Smooth muscle cell (in vitro differentiated cells): Measurements from ENCODE around the gene MAP2K1. TPM values are rescaled to one million over a fixed set of nuclear protein-coding genes. Genes with fewer than 3 reads are reported as not detected.

ENCODE experiments used
- DNase-seq: peaks from one replicate; lab custom pipeline; 2025; ENCODE audit not compliant: unreplicated experiment; lab: John Stamatoyannopoulos, UW
- H2AFZ ChIP-seq: fragments of 200-600 bp; sonication (generic); 2 replicates; pipeline ENCODE4 v1.6.0; 2016; ENCODE audit warnings: antibody characterized with exemption, low read depth, mild to moderate bottlenecking
- H3F3A ChIP-seq: fragments of 200-600 bp; sonication (generic); 2 replicates; pipeline ENCODE4 v1.6.0; 2017; ENCODE audit warnings: antibody characterized with exemption, low read depth
- H3K27ac ChIP-seq: fragments of 200-600 bp; sonication (generic); 2 replicates; pipeline ENCODE4 v1.5.1; 2016; ENCODE audit warnings: low read depth, mild to moderate bottlenecking
- H3K27me3 ChIP-seq: fragments of 200-600 bp; sonication (generic); 2 replicates; pipeline ENCODE4 v1.6.1; 2016; ENCODE audit warnings: low read depth, mild to moderate bottlenecking
- H3K36me3 ChIP-seq: fragments of 200-600 bp; sonication (generic); 2 replicates; pipeline ENCODE4 v1.5.1; 2016; ENCODE audit warnings: low read depth
- H3K4me1 ChIP-seq: fragments of 200-600 bp; sonication (generic); 2 replicates; pipeline ENCODE4 v1.5.1; 2016; ENCODE audit warnings: low read depth
- H3K4me2 ChIP-seq: fragments of 200-600 bp; sonication (generic); 2 replicates; pipeline ENCODE4 v1.6.0; 2016; ENCODE audit warnings: mild to moderate bottlenecking
- H3K4me3 ChIP-seq: fragments of 200-600 bp; sonication (generic); 2 replicates; pipeline ENCODE4 v1.5.1; 2016; ENCODE audit warnings: mild to moderate bottlenecking
- H3K79me2 ChIP-seq: fragments of 200-600 bp; sonication (generic); 2 replicates; pipeline ENCODE4 v1.6.0; 2016; ENCODE audit warnings: low read depth, mild to moderate bottlenecking
- H3K9ac ChIP-seq: fragments of 200-600 bp; sonication (generic); 2 replicates; pipeline ENCODE4 v1.6.0; 2016; ENCODE audit warnings: low read depth
- H3K9me3 ChIP-seq: fragments of 200-600 bp; sonication (generic); replicated peaks from 2 replicates; pipeline ENCODE4 v1.5.1; 2016; ENCODE audit warnings: low read depth
- H4K20me1 ChIP-seq: fragments of 200-600 bp; sonication (generic); 2 replicates; pipeline ENCODE4 v1.6.0; 2016; ENCODE audit warnings: low read depth
- CTCF ChIP-seq: fragments of 200-600 bp; sonication (generic); IDR thresholded peaks from 2 replicates; pipeline ENCODE4 v1.5.1; 2017; ENCODE audit warnings: borderline replicate concordance, mild to moderate bottlenecking, antibody characterized with exemption; ENCODE audit not compliant: insufficient read depth, poor library complexity, severe bottlenecking
- WGBS: methylation state at CpG from one replicate; pipeline ENCODE4 v1.1.7; 2016; ENCODE audit warnings: low lambda C conversion rate; 5-methylcytosine and 5-hydroxymethylcytosine counted together
- polyA plus RNA-seq: library from polyadenylated mRNA; unstranded; fragments of >200 nt; fragmentation: Nextera tagmentation; extraction: Ambion mirVana; gene quantifications from 2 replicates; pipeline ENCODE4 v1.2.1, GENCODE V29; 2016
- total RNA-seq: library from RNA; depleted of rRNA; stranded (reverse); fragments of >200 nt; gene quantifications from 2 replicates; pipeline ENCODE4 v1.2.3, GENCODE V29; 2014

MAP2K1 gene
- total and polyA plus RNA-seq, 2 experiments from 2014 or later = 50.4 to 62.9 TPM

- Histone ChIP-seq H3K27ac (no peak overlapping the region), H2AFZ (no peak overlapping the region), H3F3A (no peaks in the 10 kb centered on the region), H3K9ac (no peak overlapping the region), H3K79me2 (peaks cover 98% of the 10 kb centered on the region), H3K27me3 (no peaks in the 10 kb centered on the region), H3K4me2 (no peak overlapping the region), H4K20me1 (peaks cover 100% of the 10 kb centered on the region), H3K36me3 (no peaks in the 10 kb centered on the region), H3K4me3 (no peak overlapping the region), H3K4me1 (peaks cover 12% of the 10 kb centered on the region), H3K9me3 (no peaks in the 10 kb centered on the region)
- DNase-seq = no peak
- no peak for TF ChIP-seq CTCF
- WGBS = 97% methylated on average over 4 of the region's 4 CpGs
Observed at GRCh38 chr15:66408254-66408653, 21.5 kb downstream of the MAP2K1 start.

- no peak overlapping the region for H3K4me3 ChIP-seq
- H3K4me2 ChIP-seq = no peak overlapping the region
- no peaks in the 10 kb centered on the region for H3F3A ChIP-seq
- H3K9ac ChIP-seq = no peak overlapping the region
- H3K36me3 ChIP-seq = no peaks in the 10 kb centered on the region
- no peak overlapping the region for H2AFZ ChIP-seq
- no peak for DNase-seq
- WGBS = 92% methylated on average over 8 of the region's 8 CpGs
- H3K27me3 ChIP-seq = no peaks in the 10 kb centered on the region
- peaks cover 8% of the 10 kb centered on the region for H3K4me1 ChIP-seq
- H3K9me3 ChIP-seq = no peaks in the 10 kb centered on the region
- H3K79me2 ChIP-seq = peaks cover 98% of the 10 kb centered on the region
- TF ChIP-seq CTCF = no peak
- no peak overlapping the region for H3K27ac ChIP-seq
- H4K20me1 ChIP-seq = peaks cover 100% of the 10 kb centered on the region
Observed at GRCh38 chr15:66408675-66409282, 22.1 kb downstream of the MAP2K1 start.

GRCh38 chr15:66409565-66410108 is 22.9 kb downstream of the MAP2K1 start:
- Histone ChIP-seq H3K79me2 (peaks cover 98% of the 10 kb centered on the region), H3K4me3 (no peak overlapping the region), H3F3A (no peaks in the 10 kb centered on the region), H3K27ac (no peak overlapping the region), H4K20me1 (peaks cover 100% of the 10 kb centered on the region), H3K36me3 (no peaks in the 10 kb centered on the region), H3K4me2 (no peak overlapping the region), H3K27me3 (no peaks in the 10 kb centered on the region), H3K4me1 (peaks cover 6% of the 10 kb centered on the region), H3K9me3 (no peaks in the 10 kb centered on the region), H2AFZ (no peak overlapping the region), H3K9ac (no peak overlapping the region)
- WGBS = 79% methylated on average over 3 of the region's 3 CpGs
- no peak for DNase-seq
- TF ChIP-seq CTCF = no peak

GRCh38 chr15:66411190-66411589 is 24.5 kb downstream of the MAP2K1 start:
- Histone ChIP-seq H3K27me3 (no peaks in the 10 kb centered on the region), H3K79me2 (peaks cover 98% of the 10 kb centered on the region), H3K4me1 (peaks cover 6% of the 10 kb centered on the region), H3F3A (no peaks in the 10 kb centered on the region), H3K9ac (no peak overlapping the region), H3K4me3 (no peak overlapping the region), H3K4me2 (no peak overlapping the region), H3K9me3 (no peaks in the 10 kb centered on the region), H3K27ac (no peak overlapping the region), H2AFZ (no peak overlapping the region), H4K20me1 (peaks cover 100% of the 10 kb centered on the region), H3K36me3 (no peaks in the 10 kb centered on the region)
- DNase-seq = no peak
- no peak for TF ChIP-seq CTCF
